DMS114 treated with DMSO at 0.1 percent for 48 hours (cell line): ENCODE data around the gene NIPAL4.

Experiments used
- DNase-seq: peaks from one replicate; lab custom pipeline; 2025; ENCODE audit not compliant: unreplicated experiment; lab: John Stamatoyannopoulos, UW

NIPAL4 gene

GRCh38 chr5:157485340-157485739 is 25.3 kb downstream of the NIPAL4 start:
- DNase-seq: no peak

- DNase-seq: no peak
Observed at GRCh38 chr5:157485811-157486210, 25.8 kb downstream of the NIPAL4 start.

- DNase-seq: no peak
Observed at GRCh38 chr5:157486221-157486681, 26.2 kb downstream of the NIPAL4 start.

- DNase-seq: no peak
Observed at GRCh38 chr5:157486861-157487260, 26.8 kb downstream of the NIPAL4 start.

GRCh38 chr5:157487358-157487757 is 27.3 kb downstream of the NIPAL4 start:
- no peak for DNase-seq

- no peak for DNase-seq
Observed at GRCh38 chr5:157491471-157491995, 31.5 kb downstream of the NIPAL4 start.

- DNase-seq: no peak
Observed at GRCh38 chr5:157492886-157493285, 32.9 kb downstream of the NIPAL4 start.

- no peak for DNase-seq
Observed at GRCh38 chr5:157494178-157494832, 34.3 kb downstream of the NIPAL4 start.

- no peak for DNase-seq
Observed at GRCh38 chr5:157496864-157497263, 36.9 kb downstream of the NIPAL4 start.

GRCh38 chr5:157497875-157498611 is 38.0 kb downstream of the NIPAL4 start:
- no peak for DNase-seq

GRCh38 chr5:157502143-157502647 is 42.2 kb downstream of the NIPAL4 start:
- no peak for DNase-seq

GRCh38 chr5:157504053-157504452 is 44.0 kb downstream of the NIPAL4 start:
- DNase-seq: no peak

- DNase-seq: no peak
Observed at GRCh38 chr5:157505496-157505895, 45.5 kb downstream of the NIPAL4 start.

GRCh38 chr5:157506066-157506590 is 46.1 kb downstream of the NIPAL4 start:
- DNase-seq: no peak

- no peak for DNase-seq
Observed at GRCh38 chr5:157506981-157507780, 47.2 kb downstream of the NIPAL4 start.

- no peak for DNase-seq
Observed at GRCh38 chr5:157509093-157509492, 49.1 kb downstream of the NIPAL4 start.

GRCh38 chr5:157509587-157509986 is 49.6 kb downstream of the NIPAL4 start:
- no peak for DNase-seq

GRCh38 chr5:157510682-157511081 is 50.7 kb downstream of the NIPAL4 start:
- DNase-seq: no peak

- DNase-seq: no peak
Observed at GRCh38 chr5:157511651-157512644, 51.9 kb downstream of the NIPAL4 start.

GRCh38 chr5:157513182-157513581 is 53.2 kb downstream of the NIPAL4 start:
- DNase-seq: no peak
